ENCODE results near the gene FOXP1. TPM values are rescaled to one million over a fixed set of nuclear protein-coding genes. Genes with fewer than 3 reads are reported as not detected.

The FOXP1 gene
- total and polyA plus RNA-seq, 2 of the 8 experiments (the other 6 are each of a cell fraction or from before 2014, with no cell fraction given): 13.9 to 25.4 TPM

DNA sequence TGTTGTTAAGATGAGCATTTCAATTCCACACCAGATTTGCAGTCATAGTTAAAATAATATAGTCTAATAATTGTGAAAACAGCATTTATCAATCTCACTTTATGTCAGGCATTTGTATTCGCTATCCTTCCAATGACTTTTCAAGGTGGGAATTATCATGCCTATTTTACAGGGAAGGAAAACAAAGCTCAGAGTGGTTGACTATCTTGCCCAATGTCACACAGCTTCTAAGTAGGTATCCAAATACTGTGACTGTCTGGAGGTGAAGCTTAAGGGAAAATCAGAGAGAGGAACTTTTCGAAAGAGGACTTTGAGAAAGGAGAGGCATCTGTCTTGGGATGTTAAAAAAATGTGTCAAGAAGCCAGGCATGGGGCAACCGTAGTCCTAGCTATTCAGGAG lies 443.1 kb downstream of the FOXP1 start:
- Histone ChIP-seq H4K8ac (ENCODE audit: extremely low read depth, insufficient read depth, low read length) (no peak overlapping the region), H2AK5ac (ENCODE audit: low read depth, low read length) (no peak overlapping the region), H3K23me2 (ENCODE audit: low read depth, low read length) (no peaks in the 10 kb centered on the region), H2BK20ac (ENCODE audit: low read length) (no peak overlapping the region), H2BK12ac (ENCODE audit: low read depth, low read length) (no peak overlapping the region), H3K4ac (replicated peaks; ENCODE audit: insufficient read length, low read depth, low read length) (no peak overlapping the region), H3K14ac (ENCODE audit: insufficient read length) (no peak overlapping the region), H2AFZ (ENCODE audit: low read length) (no peak overlapping the region), H3K79me1 (ENCODE audit: low read depth, low read length) (peaks cover 1% of the 10 kb centered on the region), H4K91ac (replicated peaks; ENCODE audit: insufficient read length, low read length) (no peak overlapping the region), H2BK120ac (replicated peaks; ENCODE audit: low read depth, low read length) (no peak overlapping the region), H3K27ac (ENCODE audit: low read depth, low read length) (no peak overlapping the region), H3K9ac (replicated peaks in 1 of 4; ENCODE audit: extremely low read depth in 1 of 4, low read depth in 3 of 4, low read length in 3 of 4) (no peak overlapping the region), H3K23ac (ENCODE audit: insufficient read length) (no peak overlapping the region), H3K9me3 (ENCODE audit: insufficient read depth in 2 of 2, low read depth in 1 of 2, low read length in 1 of 2) (no peaks in the 10 kb centered on the region), H3K36me3 (ENCODE audit: control insufficient read depth in 2 of 4, insufficient read depth in 4 of 4, low read length in 3 of 4) (no peaks in the 10 kb centered on the region), H3K4me3 (ENCODE audit: extremely low read depth in 1 of 4, insufficient read depth in 2 of 4, low read depth in 3 of 4, low read length in 4 of 4) (no peak overlapping the region), H3K18ac (ENCODE audit: extremely low read depth, low read length) (no peak overlapping the region), H3K27me3 (replicated peaks in 1 of 4; ENCODE audit: control insufficient read depth in 3 of 4, extremely low read depth in 1 of 4, insufficient read depth in 3 of 4, low read length in 3 of 4) (peaks cover 0 to 1% (median 0%) of the 10 kb centered on the region in 4 experiments; a peak in 1 of 7 replicates), H2BK5ac (ENCODE audit: low read depth, low read length) (no peak overlapping the region), H3K4me1 (replicated peaks in 1 of 4; ENCODE audit: control insufficient read depth in 3 of 4, insufficient read depth in 4 of 4, low read length in 3 of 4) (peaks cover 0 to 7% (median 6%) of the 10 kb centered on the region in 4 experiments; a peak in 6 of 7 replicates), H2BK15ac (ENCODE audit: low read length) (no peak overlapping the region), H4K5ac (ENCODE audit: insufficient read length, low read depth, low read length) (no peak overlapping the region), H3K79me2 (ENCODE audit: control insufficient read depth in 1 of 2, insufficient read depth in 2 of 2, low read length in 2 of 2) (no peaks in the 10 kb centered on the region), H4K20me1 (replicated peaks in 1 of 2; ENCODE audit: control insufficient read depth in 1 of 2, insufficient read depth in 2 of 2, low read length in 2 of 2) (no peaks in the 10 kb centered on the region), H3K56ac (replicated peaks; ENCODE audit: insufficient read length, low read depth, low read length) (no peak overlapping the region), H3K4me2 (ENCODE audit: insufficient read depth in 1 of 2, low read depth in 2 of 2, low read length in 2 of 2) (no peak overlapping the region)
- 84% methylated on average over 3 of the region's 3 CpGs; no CpG with 5 or more reads in 1 of the 2 experiments for WGBS, 2 experiments (ENCODE audit: extremely low coverage in 1 of 2, insufficient coverage in 1 of 2, insufficient read length in 1 of 2, insufficient replicate concordance in 2 of 2, low coverage in 1 of 2, low lambda C conversion rate in 2 of 2, missing lambda C conversion rate in 1 of 2)
- DNase-seq (ENCODE audit: low read depth in 1 of 2, low spot score in 2 of 2): no peak
- FAIRE-seq: no peak
- POLR2A ChIA-PET (ENCODE audit: partially characterized antibody): no interaction called here
- CTCF ChIA-PET (ENCODE audit: partially characterized antibody): interaction anchor here (1.1 to 1.4 kb wide), 2 partner anchors 9 to 257 kb away, joined by 3 to 4 read pairs; no protein-coding TSS in a partner anchor
- TF ChIP-seq ZNF274 (IDR thresholded peaks at IDR 0.05; ENCODE audit: borderline replicate concordance, extremely low read depth, low read length): no peak
- TF ChIP-seq GTF2F1 (IDR thresholded peaks at IDR 0.05; ENCODE audit: borderline replicate concordance, low read depth, low read length): no peak
- TF ChIP-seq CHD1 (IDR thresholded peaks at IDR 0.05; ENCODE audit: low read depth, low read length): no peak
- TF ChIP-seq BCL11A (IDR thresholded peaks at IDR 0.05; ENCODE audit: low read depth in 2 of 2, low read length in 2 of 2): no peak
- TF ChIP-seq NANOG (IDR thresholded peaks at IDR 0.05; ENCODE audit: insufficient read depth, low read depth, low read length, poor library complexity, severe bottlenecking): no peak
- TF ChIP-seq BRCA1 (IDR thresholded peaks at IDR 0.05; ENCODE audit: low read depth, low read length): no peak
- TF ChIP-seq BACH1 (IDR thresholded peaks at IDR 0.05; ENCODE audit: low read length): no peak
- TF ChIP-seq RAD21 (IDR thresholded peaks at IDR 0.05 in 1 of 2, conservative IDR thresholded peaks at IDR 0.05 in 1 of 2; ENCODE audit: low read depth in 2 of 2, low read length in 2 of 2): no peak
- TF ChIP-seq NRF1 (IDR thresholded peaks at IDR 0.05; ENCODE audit: low read depth, low read length): no peak
- no peak for TF ChIP-seq EGR1 (IDR thresholded peaks at IDR 0.05; ENCODE audit: borderline replicate concordance, low read depth, low read length)

Measured in H1 (cell line).